Measurements from ENCODE around the gene MED13L. TPM values are rescaled to one million over a fixed set of nuclear protein-coding genes. Genes with fewer than 3 reads are reported as not detected.
A peak's percentile ranks its signal among the peaks of the same experiment; 100 is the strongest.

The MED13L gene
- total and polyA plus RNA-seq, 11 donors = 12.2 to 84.1 (median 60.2) TPM

- WGBS, 4 donors = 91 to 98% (median 96%) methylated on average over 4 of the region's 4 CpGs
- DNase-seq (no peak), ATAC-seq (no peak)
- Histone ChIP-seq H3K36me3 (no peaks in the 10 kb centered on the region), H3K27me3 (no peaks in the 10 kb centered on the region), H3K4me3 (no peak overlapping the region), H3K9me3 (no peaks in the 10 kb centered on the region), H3K27ac (no peak overlapping the region), H3K4me1 (peaks cover 0 to 70% (median 31%) of the 10 kb centered on the region in 12 donors)
- intact Hi-C loops (cut with DNase I) = no loop called here
- TF ChIP-seq POLR2A (IDR thresholded peaks at IDR 0.05) (no peak), CTCF (IDR thresholded peaks at IDR 0.05) (no peak)
Observed at GRCh38 chr12:116174904-116175303, 102.6 kb downstream of the MED13L start.

GRCh38 chr12:116174006-116174405 is 103.5 kb downstream of the MED13L start:
- Histone ChIP-seq H3K4me1 (peaks cover 0 to 64% (median 28%) of the 10 kb centered on the region in 12 donors), H3K27me3 (no peaks in the 10 kb centered on the region), H3K9me3 (no peaks in the 10 kb centered on the region), H3K27ac (no peak overlapping the region), H3K4me3 (no peak overlapping the region), H3K36me3 (no peaks in the 10 kb centered on the region)
- TF ChIP-seq CTCF (IDR thresholded peaks at IDR 0.05) (no peak), POLR2A (IDR thresholded peaks at IDR 0.05) (no peak)
- WGBS, 4 donors = 97 to 99% (median 98%) methylated on average over 3 of the region's 3 CpGs
- DNase-seq = no peak
- no peak for ATAC-seq
- intact Hi-C loops (cut with DNase I) = no loop called here

DNA sequence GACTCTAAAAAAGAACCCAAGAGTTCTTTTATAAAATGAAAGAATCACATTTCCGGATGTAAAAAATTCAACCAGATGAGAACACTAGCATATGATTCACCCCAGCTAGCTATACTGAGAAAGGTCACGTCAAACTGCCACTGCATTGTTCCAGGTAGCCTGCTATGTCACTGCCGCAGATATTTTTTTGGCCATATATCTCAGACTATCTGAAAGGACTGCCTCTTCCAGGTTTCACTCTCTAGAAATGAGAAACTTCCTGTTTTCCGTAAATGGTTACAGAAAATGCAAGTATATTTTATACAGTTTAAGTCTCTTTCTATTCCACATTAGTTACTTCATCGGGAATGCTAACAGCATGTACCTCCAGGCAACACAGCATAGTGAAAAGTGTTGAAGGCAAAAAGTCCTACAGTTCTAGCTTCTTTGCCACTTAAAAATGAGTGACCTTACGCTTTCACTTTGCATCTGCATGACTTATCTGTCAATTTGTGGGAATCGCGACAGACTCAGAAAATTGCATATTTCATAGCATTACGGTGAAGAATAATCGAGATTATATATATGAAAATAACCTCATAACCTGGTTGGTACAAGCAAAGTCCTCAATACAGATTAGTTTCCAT is 105.2 kb downstream of the MED13L start:
- 69 to 78% (median 73%) methylated on average over 10 of the region's 10 CpGs for WGBS, 4 donors
- TF ChIP-seq CTCF (IDR thresholded peaks at IDR 0.05) (no peak), POLR2A (IDR thresholded peaks at IDR 0.05) (no peak)
- Histone ChIP-seq H3K36me3 (no peaks in the 10 kb centered on the region), H3K27me3 (no peaks in the 10 kb centered on the region), H3K4me3 (peak overlapping the region in 1 of 12 donors; percentile 2), H3K27ac (peak overlapping the region in 1 of 12 donors; percentile 11), H3K4me1 (peaks cover 0 to 70% (median 26%) of the 10 kb centered on the region in 12 donors), H3K9me3 (no peaks in the 10 kb centered on the region)
- intact Hi-C loops (cut with DNase I) = no loop called here
- DNase-seq = no peak
- peak in 3 of 4 donors; percentile 41 to 68 (median 48) for ATAC-seq

DNA sequence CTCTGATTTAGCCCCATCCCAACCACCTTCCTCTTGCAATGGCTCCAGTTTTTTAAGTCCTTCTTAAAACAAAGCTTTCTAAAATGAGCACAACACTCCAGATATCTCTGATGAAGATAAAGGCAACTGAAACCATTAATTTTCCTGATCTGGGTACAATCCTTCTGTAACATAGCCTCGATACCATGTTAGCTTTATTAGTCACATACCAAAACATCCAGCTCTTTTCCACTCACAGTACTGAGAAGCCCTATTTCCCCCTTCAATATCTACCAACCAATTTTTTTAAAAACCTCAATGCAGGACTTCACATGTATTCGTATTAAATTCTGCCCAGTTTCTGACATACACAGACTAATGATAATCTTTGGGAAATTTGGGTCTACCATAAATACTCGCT is 105.9 kb downstream of the MED13L start:
- Histone ChIP-seq H3K36me3 (no peaks in the 10 kb centered on the region), H3K9me3 (no peaks in the 10 kb centered on the region), H3K27ac (no peak overlapping the region), H3K4me1 (peaks cover 0 to 66% (median 26%) of the 10 kb centered on the region in 12 donors), H3K27me3 (no peaks in the 10 kb centered on the region), H3K4me3 (no peak overlapping the region)
- WGBS, 4 donors = 84 to 91% (median 87%) methylated on average over 3 of the region's 3 CpGs
- no peak for ATAC-seq
- no peak for DNase-seq
- TF ChIP-seq CTCF (IDR thresholded peaks at IDR 0.05) (no peak), POLR2A (IDR thresholded peaks at IDR 0.05) (no peak)
- intact Hi-C loops (cut with DNase I) = no loop called here

All from heart left ventricle (tissue), 16 donors.